NCI-H510A treated with DMSO at 0.1 percent for 48 hours (cell line): ENCODE measurements around the gene ADAMTS1.

Experiments used
- DNase-seq: peaks from one replicate; lab custom pipeline; 2025; lab: John Stamatoyannopoulos, UW

The ADAMTS1 gene

DNA sequence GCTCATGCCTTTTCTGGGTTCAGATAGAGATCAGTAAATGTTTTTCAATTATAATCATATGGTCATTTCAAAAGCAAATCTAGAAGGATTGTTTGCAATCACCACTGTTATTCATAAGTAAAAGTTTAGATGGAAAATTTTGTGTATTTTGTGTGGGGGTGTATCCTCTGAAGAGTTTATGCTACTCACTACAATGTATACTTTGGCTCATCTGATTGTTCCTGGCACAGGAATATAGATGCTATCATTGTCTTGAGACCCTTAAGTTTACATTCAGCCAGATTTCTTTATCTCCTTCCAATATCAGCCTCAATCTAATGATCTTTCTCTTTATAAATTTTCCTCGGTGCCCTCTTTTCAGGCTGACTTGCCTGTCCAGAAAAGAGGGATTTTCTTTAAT is 33.0 kb downstream of the ADAMTS1 start:
- DNase-seq: no peak

- no peak for DNase-seq
Measured at GRCh38 chr21:26811482-26811881, 33.7 kb downstream of the ADAMTS1 start.

GRCh38 chr21:26810676-26811415 is 34.4 kb downstream of the ADAMTS1 start:
- no peak for DNase-seq

GRCh38 chr21:26810266-26810665 is 34.9 kb downstream of the ADAMTS1 start:
- no peak for DNase-seq

DNA sequence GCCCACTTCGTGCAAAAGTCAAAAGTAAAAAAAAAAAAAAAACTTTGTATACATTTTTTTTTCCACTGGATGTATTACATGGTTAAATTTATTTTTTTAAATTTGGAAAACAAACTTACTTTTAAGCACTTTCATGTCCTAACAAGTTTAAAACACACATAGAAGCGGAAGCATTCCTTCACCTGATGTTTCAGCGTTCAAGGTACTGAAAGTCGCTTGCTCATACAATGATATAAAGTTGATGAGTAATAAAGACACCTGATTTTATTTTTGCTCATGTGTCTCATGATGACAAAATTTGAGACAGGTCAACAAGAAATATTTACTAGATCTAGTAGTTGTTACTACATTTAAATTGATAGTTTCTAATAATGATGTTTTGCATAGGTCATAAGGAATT is 35.5 kb downstream of the ADAMTS1 start:
- no peak for DNase-seq

DNA sequence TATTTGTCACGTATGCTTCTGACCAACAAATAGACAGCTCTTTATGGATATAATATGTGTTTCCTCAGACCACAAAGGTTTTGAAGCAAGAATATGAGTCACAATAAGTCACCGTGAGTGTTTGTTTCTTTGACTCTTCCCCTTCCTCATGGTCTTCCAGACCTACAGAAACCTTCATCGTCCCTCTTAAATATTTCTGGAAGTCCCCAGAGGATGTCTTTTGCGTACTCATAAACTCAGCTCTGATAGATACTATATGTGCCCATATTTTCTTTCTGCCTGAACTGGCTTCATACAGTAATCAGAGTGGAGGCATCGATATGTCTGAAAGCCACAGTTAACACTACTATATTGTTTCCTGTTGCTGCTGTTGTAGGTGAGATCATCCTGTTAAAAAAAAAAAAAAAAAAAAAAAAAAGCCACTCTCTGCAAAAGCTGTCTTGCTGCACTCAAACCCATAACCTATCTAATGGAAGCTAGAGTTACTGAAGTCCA is 38.4 kb downstream of the ADAMTS1 start:
- no peak for DNase-seq

- DNase-seq: no peak
Measured at GRCh38 chr21:26804895-26805609, 40.2 kb downstream of the ADAMTS1 start.

GRCh38 chr21:26801498-26801897 is 43.7 kb downstream of the ADAMTS1 start:
- no peak for DNase-seq

- no peak for DNase-seq
Measured at GRCh38 chr21:26800970-26801431, 44.2 kb downstream of the ADAMTS1 start.

DNA sequence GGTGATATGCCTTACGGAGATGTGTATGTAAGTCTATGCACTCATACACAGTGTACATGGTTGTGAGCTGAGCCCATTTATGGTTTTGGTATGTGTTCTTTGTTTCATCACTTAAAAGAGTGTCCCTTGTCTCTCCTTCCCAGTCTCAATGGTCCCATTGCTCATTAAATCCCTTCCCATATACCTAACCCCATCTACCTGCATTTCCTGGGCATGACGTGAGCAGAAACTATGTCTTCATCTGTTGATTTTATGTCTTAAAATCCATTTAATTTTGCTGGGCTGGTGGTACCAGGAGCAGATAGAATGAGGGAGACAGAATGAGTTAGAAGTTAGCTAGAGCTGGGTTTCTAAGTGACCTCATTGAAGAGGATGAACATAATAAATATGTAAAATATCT is 44.8 kb downstream of the ADAMTS1 start:
- no peak for DNase-seq

GRCh38 chr21:26800001-26800400 is 45.2 kb downstream of the ADAMTS1 start:
- DNase-seq: no peak

- no peak for DNase-seq
Measured at GRCh38 chr21:26798856-26799751, 46.1 kb downstream of the ADAMTS1 start.

- no peak for DNase-seq
Measured at GRCh38 chr21:26797878-26798456, 47.2 kb downstream of the ADAMTS1 start.

GRCh38 chr21:26795866-26796329 is 49.3 kb downstream of the ADAMTS1 start:
- DNase-seq: no peak

DNA sequence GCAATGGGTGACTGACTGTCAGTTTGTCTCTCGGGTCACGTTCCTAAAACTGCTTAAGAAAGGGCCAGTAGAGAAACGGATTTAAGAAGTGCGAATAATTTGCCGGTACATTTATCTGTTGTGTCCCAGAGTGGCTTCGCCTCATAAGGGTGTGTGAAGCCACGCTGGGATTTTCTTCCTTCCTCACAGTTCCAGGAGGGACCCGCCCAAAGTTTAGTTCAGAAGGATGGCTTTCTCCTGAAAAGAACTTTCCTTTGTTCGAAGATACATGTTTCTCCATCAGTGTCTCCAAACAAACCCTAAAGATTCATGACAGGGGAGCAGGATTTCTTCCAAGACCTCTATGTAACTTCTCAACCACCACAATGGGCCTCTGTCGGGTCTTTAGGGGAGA is 49.8 kb downstream of the ADAMTS1 start:
- no peak for DNase-seq

DNA sequence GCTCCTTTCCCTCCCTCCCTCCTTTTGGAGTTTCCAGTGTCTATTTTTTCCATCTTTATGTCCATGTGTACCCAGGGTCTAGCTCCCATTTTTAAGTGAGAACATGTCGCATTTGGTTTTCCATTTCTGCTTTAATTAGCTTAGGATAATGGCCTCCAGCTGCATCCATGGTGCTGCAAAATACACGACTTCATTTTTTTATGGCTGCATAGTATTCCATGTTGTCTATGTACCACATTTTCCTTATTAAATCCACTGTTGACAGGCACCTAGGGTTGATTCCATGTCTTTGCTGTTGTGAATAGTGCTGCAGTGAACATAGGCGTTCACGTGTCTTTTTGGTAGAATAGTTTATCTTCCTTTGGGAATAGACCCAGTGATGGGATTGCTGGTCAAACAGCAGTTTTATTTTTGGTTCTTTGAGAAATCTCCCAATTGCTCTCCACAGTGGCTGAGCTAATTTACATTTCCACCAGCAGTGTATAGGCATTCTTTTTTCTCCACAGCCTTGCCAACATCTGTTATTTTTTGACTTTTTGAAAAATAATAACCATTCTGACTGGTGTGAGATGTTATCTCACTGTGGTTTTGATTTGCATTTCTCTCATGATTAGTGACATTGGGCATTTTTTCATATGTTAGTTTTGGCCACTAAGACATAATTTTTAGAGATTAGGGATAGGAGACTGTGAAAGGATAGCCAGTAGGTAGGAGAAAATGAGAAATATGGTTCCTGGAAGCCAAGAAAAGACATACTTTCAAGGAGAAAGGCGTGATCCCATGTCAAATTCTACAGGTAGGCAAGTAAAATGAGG is 50.4 kb downstream of the ADAMTS1 start:
- DNase-seq: no peak

DNA sequence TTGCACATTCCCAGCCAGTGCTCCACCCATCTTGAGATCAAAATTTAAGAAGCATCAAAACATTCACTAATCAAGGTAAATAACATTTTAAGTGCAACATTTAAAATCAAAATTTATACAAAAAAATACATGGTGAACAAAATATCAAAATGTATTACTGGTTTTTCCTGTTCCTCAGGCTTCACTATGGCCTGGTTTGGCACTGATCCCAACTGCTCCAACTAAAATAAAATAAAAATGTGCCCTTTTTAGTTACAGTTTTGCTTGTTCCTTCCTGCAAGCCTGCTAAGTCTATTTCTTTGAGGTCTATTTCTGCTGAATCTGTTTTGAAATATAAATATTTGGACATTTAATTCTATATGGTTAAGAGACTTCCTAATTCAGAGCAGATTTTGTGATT is 54.9 kb downstream of the ADAMTS1 start:
- DNase-seq: no peak

GRCh38 chr21:26788790-26789189 is 56.4 kb downstream of the ADAMTS1 start:
- DNase-seq: no peak
